Stimulated activated CD8-positive, alpha-beta memory T cell treated with anti-CD3 and anti-CD28 coated beads, Interleukin-4, amount 100 ng/mL, for 1 hour (primary cell): ENCODE results near the gene VWA8.
"Not testable (repeated sequence)": the region's sequence is repeated elsewhere in the genome, so short reads cannot be mapped to it uniquely, and the experiment has no call there.

Source experiments
- DNase-seq, 2 donors: peaks; one replicate each; pipeline ENCODE4 v3.0.0-alpha.2; 2020; ENCODE audit warnings: low read depth in 2 of 2, low spot score in 1 of 2

VWA8 gene

GRCh38 chr13:41928323-41928722, 32.6 kb downstream of the VWA8 start:
- no peak for DNase-seq

- DNase-seq = no peak
Observed at GRCh38 chr13:41925014-41925413, 35.9 kb downstream of the VWA8 start.

DNA sequence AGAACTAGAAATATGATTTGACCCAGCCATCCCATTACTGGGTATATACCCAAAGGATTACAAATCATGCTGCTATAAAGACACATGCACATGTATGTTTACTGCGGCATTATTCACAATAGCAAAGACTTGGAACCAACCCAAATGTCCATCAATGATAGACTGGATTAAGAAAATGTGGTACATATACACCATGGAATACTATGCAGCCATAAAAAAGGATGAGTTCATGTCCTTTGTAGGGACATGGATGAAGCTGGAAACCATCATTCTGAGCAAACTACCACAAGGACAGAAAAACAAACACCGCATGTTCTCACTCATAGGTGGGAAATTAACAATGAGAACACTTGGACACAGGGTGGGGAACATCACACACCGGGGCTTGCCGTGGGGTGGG, 38.0 kb downstream of the VWA8 start:
- DNase-seq = not testable (repeated sequence)

- no peak for DNase-seq
Observed at GRCh38 chr13:41919741-41920487, 41.0 kb downstream of the VWA8 start.

GRCh38 chr13:41919031-41919740, 41.7 kb downstream of the VWA8 start:
- DNase-seq = no peak

DNA sequence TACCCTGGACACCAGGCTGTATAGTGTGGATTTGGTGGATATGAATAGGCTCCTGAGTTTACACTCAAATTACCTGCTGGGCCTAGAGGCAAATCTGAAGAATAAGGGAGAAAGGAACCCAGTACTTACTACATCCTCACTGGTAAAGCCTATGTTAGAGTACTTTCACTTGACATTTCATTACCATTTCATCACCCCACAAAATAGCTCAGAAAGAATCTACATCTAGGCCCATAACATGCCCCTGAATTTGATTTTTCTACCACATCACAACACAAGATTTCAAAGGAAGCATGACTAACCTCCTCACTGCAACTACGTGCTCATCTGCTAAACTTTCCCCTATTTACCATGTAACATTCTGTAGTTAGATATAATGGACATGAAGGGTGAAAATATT, 43.3 kb downstream of the VWA8 start:
- no peak for DNase-seq

- DNase-seq = no peak
Observed at GRCh38 chr13:41916173-41916954, 44.5 kb downstream of the VWA8 start.

- no peak for DNase-seq
Observed at GRCh38 chr13:41915081-41915480, 45.8 kb downstream of the VWA8 start.

- DNase-seq = no peak
Observed at GRCh38 chr13:41914552-41914951, 46.4 kb downstream of the VWA8 start.

GRCh38 chr13:41909506-41909905, 51.4 kb downstream of the VWA8 start:
- DNase-seq = no peak

DNA sequence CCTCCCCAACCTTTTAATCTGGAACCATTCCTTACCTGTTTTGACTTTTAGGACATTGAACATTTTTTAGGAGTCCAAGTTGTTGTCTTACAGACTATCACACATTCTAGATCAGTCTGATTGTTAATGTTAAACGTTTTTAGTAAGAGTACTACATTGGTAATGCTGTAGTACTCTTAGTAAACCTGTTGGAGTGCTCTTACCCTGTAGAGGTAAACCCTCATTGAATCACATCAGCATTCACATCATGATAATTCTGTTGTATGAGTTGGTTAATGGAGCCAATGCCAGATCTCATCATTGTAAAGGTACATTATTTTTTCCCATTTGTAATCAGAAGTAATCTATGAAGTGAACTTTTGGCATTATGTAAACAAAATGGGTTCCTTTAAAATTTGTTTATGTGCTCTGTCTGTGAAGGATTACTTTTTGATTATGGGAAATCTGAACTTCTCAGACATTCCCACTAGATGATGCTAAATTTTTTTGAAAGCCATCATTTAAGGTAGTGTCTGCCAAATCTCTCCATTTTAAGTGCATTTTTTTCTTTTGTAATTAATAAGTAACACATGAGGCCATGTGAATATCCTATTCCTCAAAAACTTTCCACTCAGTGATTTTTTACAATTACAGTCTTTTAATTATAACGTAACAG, 55.2 kb downstream of the VWA8 start:
- no peak for DNase-seq

DNA sequence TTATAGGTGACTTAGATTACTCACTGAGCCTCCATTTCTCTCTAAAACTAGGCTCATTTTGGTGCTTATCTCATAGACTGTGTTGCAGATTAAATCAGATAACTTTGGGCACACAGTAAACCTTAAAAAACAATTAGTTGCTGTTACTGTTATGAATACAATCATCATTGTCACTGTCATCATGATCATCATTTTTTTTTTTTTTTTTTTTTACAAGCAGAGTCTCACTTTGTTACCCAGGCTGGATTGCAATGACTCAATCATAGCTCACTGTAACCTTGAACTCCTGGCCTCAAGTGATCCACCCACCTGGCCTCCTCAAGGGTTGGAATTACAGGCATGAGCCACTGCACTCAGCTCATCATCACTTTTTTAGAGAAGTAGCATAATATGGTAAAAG, 60.0 kb downstream of the VWA8 start:
- no peak for DNase-seq

DNA sequence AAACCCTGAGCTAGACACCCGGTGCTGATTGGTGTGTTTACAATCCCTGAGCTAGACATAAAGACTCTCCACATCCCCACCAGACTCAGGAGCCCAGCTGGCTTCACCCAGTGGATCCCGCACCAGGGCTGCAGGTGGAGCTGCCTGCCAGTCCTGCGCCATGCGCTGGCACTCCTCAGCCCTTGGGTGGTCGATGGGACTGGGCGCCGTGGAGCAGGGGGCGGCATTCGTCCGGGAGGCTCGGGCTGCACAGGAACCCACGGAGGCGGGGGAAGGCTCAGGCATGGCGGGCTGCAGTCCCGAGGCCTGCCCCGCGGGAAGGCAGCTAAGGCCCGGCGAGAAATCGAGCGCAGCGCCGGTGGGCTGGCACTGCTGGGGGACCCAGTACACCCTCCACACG, 62.5 kb downstream of the VWA8 start:
- DNase-seq = not testable (repeated sequence)

GRCh38 chr13:41897126-41897525, 63.8 kb downstream of the VWA8 start:
- no peak for DNase-seq

GRCh38 chr13:41895478-41895877, 65.4 kb downstream of the VWA8 start:
- no peak for DNase-seq

GRCh38 chr13:41891119-41891518, 69.8 kb downstream of the VWA8 start:
- no peak for DNase-seq

GRCh38 chr13:41883147-41883546, 77.8 kb downstream of the VWA8 start:
- no peak for DNase-seq

DNA sequence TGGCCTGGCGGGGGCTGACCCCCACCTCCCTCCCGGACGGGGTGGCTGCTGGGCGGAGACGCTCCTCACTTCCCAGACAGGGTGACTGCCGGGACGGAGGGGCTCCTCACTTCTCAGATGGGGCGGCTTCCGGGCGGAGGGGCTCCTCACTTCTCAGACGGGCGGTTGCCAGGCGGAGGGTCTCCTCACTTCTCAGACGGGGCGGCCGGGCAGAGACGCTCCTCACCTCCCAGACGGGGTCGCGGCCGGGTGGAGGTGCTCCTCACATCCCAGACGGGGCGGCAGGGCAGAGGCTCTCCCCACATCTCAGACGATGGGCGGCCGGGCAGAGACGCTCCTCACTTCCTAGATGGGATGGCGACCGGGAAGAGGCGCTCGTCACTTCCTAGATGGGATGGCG, 79.0 kb downstream of the VWA8 start:
- DNase-seq = not testable (repeated sequence)

DNA sequence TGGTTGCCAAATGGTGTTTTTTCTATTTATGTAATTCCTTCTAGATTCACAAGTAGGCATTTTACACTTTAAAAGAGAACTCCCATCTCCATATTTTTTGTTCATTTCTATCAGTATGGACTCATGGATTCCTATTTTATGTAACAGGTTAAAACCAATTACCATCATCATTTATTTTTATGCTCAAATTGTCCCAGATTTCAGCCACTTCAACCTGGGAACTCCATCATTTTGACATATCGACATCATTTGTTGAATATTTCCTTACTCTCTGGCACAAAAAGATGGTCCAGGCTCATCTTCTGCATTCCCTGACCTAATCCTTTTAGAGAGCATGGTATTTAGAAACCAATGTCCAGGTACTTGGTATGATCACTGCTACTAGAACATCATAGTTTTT, 79.9 kb downstream of the VWA8 start:
- DNase-seq = no peak

DNA sequence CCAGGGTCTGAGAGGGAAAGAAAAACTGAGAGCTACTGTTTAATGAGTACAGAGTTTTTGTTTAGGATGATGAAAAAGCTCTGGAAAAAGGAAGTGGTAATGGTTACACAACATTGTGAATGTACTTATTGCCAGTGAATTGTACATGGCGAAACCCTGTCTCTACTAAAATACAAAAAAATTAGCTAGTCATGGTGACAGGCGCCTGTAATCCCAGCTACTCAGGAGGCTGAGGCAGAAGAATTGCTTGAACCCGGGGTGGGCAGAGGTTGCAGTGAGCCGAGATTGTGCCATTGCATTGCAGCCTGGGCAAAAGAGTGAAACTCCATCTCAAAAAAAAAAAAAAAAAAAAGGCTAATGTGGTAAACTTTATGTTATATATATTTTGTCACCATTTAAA, 96.3 kb downstream of the VWA8 start:
- DNase-seq = no peak

DNA sequence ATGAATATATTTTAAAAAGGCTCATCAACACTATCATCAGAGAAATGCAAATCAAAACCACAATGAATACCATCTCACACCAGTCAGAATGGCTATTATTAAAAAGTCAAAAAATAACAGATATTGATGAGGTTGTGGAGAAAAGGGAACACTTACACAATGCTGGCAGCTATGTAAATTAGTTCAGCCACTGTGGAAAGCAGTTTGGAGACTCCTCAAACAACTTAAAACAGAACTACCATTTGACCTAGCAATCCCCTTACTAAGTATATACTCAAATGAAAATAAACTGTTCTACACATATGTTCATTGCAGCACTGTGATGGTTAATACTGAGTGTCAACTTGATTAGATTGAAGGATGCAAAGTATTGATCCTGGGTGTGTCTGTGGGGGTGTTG, 98.2 kb downstream of the VWA8 start:
- DNase-seq = not testable (repeated sequence)
